ENCODE results near the gene IFI44.

IFI44 gene

DNA sequence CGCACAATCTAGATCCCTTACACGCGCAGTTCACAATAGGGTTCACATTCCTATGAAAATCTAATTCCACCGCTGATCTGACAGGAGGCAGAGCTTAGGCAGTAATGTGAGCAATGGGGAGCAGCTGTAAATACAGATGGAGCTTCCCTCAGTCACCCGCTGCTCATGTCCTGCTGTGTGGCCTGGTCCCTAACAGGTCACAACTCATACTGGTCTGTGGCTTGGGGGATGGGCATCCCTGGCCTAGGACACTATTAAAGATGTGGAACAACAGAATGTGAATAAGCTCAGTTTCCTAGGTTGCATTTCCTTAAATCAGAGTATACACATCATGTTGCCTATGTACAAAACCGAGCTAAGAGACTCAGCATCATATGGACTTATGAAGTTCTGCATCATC is 16.2 kb downstream of the IFI44 start:
- TF ChIP-seq, protein P1, sequence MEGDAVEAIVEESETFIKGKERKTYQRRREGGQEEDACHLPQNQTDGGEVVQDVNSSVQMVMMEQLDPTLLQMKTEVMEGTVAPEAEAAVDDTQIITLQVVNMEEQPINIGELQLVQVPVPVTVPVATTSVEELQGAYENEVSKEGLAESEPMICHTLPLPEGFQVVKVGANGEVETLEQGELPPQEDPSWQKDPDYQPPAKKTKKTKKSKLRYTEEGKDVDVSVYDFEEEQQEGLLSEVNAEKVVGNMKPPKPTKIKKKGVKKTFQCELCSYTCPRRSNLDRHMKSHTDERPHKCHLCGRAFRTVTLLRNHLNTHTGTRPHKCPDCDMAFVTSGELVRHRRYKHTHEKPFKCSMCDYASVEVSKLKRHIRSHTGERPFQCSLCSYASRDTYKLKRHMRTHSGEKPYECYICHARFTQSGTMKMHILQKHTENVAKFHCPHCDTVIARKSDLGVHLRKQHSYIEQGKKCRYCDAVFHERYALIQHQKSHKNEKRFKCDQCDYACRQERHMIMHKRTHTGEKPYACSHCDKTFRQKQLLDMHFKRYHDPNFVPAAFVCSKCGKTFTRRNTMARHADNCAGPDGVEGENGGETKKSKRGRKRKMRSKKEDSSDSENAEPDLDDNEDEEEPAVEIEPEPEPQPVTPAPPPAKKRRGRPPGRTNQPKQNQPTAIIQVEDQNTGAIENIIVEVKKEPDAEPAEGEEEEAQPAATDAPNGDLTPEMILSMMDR (IDR thresholded peaks at IDR 0.05) = no peak
- DNase-seq (ENCODE audit: low spot score) = no peak
- no peak overlapping the region for H3K27ac ChIP-seq

DNA sequence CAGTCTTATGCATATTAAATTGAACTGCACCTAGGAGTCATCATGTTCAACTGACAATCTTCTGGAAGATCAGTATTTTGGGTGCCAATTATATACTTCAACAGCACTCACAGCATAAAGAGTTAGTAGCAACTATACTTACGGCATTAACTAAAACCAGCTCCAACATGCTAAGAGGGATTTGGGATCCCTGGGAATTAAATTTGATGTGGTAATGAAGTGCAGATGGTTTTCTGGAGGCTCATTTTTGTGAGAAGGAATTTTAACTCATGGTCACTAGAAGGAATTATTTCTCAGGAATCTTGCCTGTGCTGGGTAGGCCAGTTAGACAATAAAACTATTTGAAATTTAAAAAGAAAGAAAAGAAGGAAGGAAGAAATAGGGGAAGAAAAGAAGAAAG is 18.3 kb downstream of the IFI44 start:
- H3K27ac ChIP-seq = no peak overlapping the region
- TF ChIP-seq, protein P1 (IDR thresholded peaks at IDR 0.05) = no peak
- no peak overlapping the region for H3K4me3 ChIP-seq
- DNase-seq (ENCODE audit: low spot score) = no peak

More for the DNA sequence above, 16.2 kb downstream of the IFI44 start:
- H3K4me3 ChIP-seq = no peak overlapping the region

DNA sequence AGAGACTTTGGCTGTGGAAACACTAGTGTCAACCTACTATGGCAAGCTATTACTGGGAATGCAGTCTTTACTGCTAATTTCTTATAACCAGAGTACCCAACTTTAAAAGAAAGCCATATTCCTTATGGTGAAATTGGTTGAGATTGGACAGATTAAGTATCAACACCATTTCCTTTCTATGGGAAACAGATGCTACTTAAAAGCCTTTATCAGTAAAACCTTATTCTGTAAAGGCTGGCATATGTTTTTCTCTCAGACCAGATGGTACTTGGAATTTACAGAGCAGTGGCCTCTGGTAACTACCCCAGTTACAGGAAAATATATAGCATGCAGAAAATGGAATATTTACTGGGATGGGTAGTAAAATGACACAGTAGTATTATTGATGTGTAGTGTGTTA is 18.8 kb downstream of the IFI44 start:
- H3K4me3 ChIP-seq = no peak overlapping the region
- H3K27ac ChIP-seq = no peak overlapping the region
- TF ChIP-seq, protein P1 (IDR thresholded peaks at IDR 0.05) = no peak
- no peak for DNase-seq (ENCODE audit: low spot score)

DNA sequence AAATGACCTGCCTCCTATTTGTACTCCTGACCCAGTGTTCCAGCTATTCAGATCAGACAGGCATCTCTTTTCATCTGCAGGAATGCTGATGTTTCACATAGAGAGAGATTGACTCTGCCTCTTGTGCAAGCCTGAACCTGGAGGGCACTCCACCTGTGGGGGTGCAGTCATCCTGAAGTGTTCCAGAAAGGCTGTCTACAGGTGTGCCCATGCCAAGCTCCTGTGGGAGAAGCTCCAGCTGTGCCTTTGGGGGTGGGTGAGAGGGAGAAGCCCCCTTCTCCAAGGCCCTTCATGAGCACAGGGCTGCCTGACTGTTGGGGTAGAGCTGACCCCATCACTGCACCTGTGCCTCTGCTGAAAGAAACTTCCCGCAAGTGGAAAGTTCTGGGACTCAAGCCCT is 22.8 kb downstream of the IFI44 start:
- TF ChIP-seq, protein P1 (IDR thresholded peaks at IDR 0.05) = no peak
- Histone ChIP-seq H3K27ac (no peak overlapping the region), H3K4me3 (no peak overlapping the region)

DNA sequence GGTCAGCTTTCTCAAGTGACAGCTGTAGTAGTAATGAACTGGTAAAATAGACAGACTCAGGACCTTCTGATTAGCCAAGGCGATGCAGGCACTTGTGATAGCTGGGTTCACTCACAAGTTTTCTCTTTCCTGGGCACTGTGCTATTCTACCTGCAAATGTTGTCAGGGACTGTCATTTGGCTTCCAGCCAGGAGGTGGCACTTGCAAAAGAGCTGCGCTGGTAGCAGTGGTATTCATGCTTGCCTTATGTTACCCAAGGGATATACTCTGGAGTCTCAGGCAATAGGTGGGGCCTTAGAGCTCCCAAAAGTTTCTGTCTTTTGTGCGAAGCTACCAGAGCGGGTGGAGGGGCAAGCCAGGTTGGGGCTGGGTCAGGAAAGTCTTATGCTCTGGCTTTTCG is 23.5 kb downstream of the IFI44 start:
- TF ChIP-seq, protein P1 (IDR thresholded peaks at IDR 0.05) = no peak
- H3K4me3 ChIP-seq = no peak overlapping the region
- no peak for DNase-seq (ENCODE audit: low spot score)
- H3K27ac ChIP-seq = no peak overlapping the region

More for the DNA sequence above, 22.8 kb downstream of the IFI44 start:
- DNase-seq (ENCODE audit: low spot score) = no peak

DNA sequence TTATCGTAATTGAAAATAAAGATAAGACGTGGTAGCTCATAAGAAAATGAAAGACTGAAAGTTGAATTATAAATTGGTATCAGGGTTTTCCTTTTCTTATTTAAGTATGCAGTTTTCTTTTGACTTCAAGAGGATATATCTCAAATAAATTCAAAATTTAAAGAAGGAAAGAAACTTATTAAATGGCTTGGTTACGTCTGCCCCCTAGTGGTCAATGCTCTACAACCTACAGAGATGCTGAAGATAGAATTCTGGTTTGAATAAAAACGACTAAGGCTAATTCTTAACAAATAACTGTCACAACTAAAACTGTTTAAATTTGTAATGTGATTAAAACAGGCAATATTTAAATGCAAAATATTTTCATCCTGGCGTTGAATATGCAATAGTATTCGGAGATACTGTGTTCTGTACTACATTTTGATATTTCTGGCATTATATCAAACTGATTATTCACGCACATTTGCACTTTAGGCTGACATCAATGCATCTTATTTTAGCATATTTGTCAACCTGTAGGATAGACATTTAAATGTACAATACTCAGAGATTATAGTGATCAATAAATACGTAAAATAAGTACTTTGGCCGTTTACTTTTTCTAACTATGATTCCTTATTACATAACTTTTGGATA is 26.8 kb downstream of the IFI44 start:
- Histone ChIP-seq H3K27ac (no peak overlapping the region), H3K4me3 (no peak overlapping the region)
- TF ChIP-seq, protein P1 (IDR thresholded peaks at IDR 0.05) = peak; percentile 69
- no peak for DNase-seq (ENCODE audit: low spot score)

DNA sequence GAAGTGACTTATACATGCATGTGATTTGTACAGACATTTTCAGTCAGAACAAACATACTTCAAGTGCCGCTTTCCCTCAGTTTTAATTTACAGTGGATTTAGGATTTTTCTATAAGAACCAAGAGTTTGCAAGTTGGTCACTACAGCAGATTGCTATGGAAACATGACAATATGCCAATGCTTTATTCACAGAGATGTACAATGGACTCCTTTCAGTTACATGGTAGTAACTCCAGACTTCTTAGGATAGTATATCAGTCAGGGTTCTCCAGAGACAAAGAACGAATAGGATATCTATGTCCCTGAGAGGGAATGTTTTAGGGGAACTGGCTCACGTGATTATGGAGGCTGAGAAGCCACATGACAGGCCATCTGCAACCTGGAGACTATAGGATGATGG is 27.4 kb downstream of the IFI44 start:
- TF ChIP-seq, protein P1 (IDR thresholded peaks at IDR 0.05) = no peak
- no peak overlapping the region for H3K4me3 ChIP-seq
- DNase-seq (ENCODE audit: low spot score) = no peak
- no peak overlapping the region for H3K27ac ChIP-seq
